H1 (cell line): ENCODE data around the gene PRRC2A.

Experiments used
- CTCF ChIP-seq, 3 experiments: IDR thresholded peaks; 1 replicate in 2 of 3; 2 replicates in 1 of 3; pipeline versions ENCODE4 v1.5.1 to v1.6.1; 2011; ENCODE audit warnings: low read length in 3 of 3, mild to moderate bottlenecking in 3 of 3, inconsistent platforms in 2 of 3, low read depth in 1 of 3, moderate library complexity in 1 of 3; ENCODE audit not compliant: insufficient read depth in 1 of 3; ENCODE audit errors: control extremely low read depth in 1 of 3
- RFX5 ChIP-seq: IDR thresholded peaks from 2 replicates; pipeline ENCODE4 v1.6.1; 2011; ENCODE audit warnings: low read depth, low read length, improper control_type of control experiment, borderline replicate concordance
- YY1 ChIP-seq: IDR thresholded peaks from 2 replicates; pipeline ENCODE4 v1.6.1; 2011; ENCODE audit warnings: low read depth, mild to moderate bottlenecking, low read length

- no peak for TF ChIP-seq CTCF (IDR thresholded peaks at IDR 0.05; ENCODE audit: control extremely low read depth in 1 of 3, insufficient read depth in 1 of 3, low read depth in 1 of 3, low read length in 3 of 3)
- TF ChIP-seq RFX5: no peak
- no peak for TF ChIP-seq YY1
Measured at GRCh38 chr6:31622684-31623091, 2.2 kb downstream of the PRRC2A start.
